Amniotic stem cell (primary cell): Measurements from ENCODE around the gene EPHA3.

Experiments
- DNase-seq: peaks from one replicate; lab custom pipeline; 2025; lab: John Stamatoyannopoulos, UW

EPHA3 gene

DNA sequence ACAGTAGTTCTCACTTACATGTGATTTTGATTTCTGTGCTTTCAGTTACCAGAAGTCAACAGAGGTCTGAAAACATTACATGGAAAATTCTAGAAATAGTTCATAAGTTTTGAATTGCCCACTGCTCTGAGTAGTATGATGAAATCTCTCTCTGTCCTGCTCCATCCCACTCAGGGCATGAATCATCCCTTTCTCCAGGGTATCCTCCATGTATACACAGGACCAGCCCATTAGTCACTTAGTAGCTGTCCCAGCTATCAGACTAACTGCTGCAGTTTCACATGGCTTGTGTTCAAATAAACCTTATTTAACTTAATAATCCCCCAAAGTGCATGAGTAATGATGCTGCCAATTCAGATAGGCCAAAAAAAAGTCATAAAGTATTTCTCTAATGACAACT is 38.6 kb downstream of the EPHA3 start:
- peak; percentile 87 for DNase-seq

DNA sequence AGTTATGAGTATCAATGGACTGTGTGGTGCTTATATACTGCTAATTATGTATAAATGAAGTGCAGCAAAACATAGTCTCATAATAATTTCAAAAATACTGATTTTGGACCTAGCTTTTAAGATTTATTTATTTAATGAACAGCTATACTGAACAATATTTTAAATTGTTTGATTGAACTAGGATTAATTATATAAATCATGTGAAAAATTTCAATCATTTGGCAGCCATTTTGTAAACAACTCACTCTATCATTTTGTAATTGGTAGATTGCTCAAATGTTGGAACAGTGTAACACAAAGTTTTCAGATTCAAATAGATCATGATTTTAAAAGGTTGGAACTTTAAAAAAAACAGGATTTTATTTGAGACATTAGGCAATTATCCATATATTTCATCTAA is 47.0 kb downstream of the EPHA3 start:
- no peak for DNase-seq

DNA sequence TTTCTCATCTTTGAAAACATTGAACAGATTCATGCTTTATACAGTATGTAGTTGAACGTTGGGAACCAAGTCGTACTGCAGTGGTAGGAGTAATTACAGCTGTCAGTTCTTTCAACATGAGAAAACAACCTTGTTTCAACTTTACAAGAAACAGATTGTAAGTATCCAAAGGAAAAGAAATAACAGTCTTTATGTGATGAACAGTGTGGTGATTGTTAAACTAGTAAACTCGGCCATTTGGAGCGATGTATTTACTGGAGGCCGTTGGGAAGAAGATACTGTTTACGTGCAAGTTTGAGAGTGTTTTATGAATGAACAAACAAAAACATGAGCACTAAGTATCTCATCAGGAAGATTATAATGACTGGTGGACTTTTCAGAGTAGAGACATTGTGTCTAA is 48.4 kb downstream of the EPHA3 start:
- no peak for DNase-seq

DNA sequence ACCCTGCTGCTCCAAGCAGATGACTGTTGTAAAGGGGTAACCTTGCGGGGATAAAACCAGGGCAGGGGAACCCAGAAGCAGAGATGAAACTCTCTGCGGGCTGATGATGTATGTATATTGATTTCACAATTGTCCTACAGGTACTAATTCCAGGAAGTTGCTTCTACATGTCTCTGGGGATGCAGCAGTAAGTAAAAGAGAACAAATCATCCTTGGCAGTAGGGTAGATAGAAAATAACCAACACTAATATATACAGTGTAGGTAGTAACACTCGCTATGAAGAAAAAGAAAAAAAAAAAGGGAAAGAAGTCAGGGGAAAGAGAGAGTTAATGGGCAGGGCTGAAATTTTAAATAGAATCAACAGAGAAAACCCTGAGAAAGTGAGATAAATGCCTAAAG is 50.2 kb downstream of the EPHA3 start:
- DNase-seq: no peak

DNA sequence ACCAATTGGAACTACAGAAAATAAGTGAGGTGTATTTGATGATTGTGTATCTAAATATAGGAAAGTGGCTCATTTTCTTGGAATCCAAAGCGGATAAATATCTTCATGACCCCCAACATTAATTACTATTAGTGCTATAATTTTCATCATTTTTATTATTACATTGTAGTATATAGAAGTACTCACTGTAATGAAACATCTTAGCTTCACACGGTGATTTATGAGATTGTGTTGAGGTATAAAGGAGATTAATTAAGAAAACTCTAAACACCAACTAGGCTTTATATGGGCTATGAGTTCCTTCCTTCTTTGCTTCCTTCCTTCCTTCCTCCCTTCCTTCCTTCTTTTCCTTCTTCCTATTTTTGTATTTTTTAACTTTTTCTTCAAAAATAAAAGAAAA is 52.2 kb downstream of the EPHA3 start:
- no peak for DNase-seq

DNA sequence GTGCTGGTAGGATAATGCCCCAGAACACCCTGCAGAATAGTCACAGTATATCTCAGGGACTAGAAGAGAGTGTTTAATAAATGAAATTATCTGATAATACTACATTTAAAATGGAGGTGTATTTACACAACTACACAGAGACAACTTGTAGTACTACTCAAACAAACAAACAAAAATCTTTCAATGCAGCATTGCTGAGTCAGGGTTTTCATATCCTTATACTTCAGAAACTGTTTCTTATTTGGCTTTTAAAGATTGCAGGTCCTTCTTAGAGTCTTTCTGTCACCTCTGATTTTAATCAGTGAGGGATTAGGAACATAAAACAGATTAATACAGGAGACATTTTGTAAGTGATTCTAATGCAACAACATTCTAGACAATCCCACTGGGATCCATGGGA is 57.4 kb downstream of the EPHA3 start:
- DNase-seq: no peak

DNA sequence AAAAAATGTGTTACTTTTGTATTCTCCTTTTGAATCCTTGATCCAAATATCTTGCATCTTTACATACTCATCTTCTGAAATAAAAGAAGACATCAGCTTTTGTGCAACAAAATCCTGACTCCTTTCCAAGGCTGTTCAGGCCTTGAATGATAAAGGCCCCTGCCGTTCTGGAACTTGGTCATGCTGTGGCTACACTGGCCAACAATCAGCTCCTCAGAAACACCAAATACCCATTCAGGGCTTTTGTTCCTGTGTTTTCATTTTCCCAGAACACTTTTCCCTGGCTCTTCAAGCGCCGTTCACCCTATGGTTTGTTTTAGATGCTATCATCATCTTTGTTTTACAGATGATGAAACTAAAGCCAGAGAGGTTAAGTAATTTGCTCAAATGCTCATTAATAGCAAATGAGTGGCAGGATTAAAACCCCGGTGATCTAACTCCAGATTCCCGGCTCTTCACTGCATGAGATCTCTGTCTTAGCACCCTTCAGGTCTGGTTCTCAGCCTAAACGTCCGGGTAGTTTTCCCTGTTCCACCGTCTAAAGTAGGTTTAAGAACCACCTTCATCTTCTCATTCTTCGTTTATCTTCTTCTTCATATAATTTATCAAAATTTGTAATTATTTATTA is 58.3 kb downstream of the EPHA3 start:
- DNase-seq: no peak

DNA sequence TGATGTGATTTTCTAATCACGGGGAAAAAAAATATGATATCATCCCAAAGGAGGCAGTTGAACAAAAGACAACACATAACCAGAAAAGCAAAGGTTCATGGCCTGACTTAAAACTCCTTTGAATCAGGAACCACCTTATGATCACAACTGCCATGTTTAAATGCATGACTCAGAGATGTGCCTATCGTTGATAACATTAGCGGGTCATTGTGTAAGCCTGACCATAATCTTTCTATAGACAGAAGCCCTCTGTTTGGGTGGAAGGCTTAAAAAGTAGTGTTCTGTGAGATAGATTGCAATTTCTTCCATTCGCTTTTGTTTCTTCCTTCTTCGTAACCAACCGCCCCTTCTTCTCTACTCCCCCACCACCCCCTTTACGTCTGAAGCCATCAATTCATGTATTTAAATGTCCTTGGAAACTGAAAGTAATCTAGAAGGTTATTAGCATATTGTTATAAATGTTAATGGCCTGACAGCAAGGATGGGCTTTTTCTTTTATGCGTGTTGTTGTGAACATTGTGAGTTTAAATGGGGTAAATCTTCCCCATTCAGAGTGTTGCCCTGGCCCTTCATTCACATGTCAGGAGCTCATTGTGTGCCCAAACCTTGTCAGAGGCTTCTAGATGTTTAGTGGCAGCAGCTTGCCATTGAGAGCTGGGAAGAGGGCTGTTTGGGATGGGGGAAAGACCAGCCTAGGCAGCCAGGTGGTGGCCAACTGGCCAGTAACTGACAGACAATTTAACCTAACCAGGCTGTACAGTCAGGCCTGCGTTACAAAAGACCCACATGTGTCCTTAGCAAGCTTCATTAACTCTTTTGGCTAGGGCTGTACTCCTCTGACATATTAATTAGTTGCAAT is 64.5 kb downstream of the EPHA3 start:
- no peak for DNase-seq

DNA sequence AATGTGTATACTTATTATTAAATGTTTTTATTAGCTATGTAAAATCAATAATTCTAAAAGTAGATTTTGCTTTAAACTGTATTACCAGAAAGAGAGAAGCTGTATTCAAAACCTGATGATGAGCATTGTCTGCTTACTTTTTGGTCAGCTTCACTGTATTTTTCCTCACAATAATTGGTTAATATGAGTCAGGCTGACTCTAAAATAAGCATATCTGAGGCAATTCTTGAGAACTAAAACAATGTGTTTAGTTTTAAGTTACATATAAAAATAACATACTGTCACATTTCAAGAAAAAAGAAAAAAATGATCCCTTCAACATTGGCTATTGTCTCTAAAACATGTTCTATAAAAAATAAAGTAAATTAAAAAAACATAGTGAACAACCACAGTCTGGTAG is 66.1 kb downstream of the EPHA3 start:
- no peak for DNase-seq

DNA sequence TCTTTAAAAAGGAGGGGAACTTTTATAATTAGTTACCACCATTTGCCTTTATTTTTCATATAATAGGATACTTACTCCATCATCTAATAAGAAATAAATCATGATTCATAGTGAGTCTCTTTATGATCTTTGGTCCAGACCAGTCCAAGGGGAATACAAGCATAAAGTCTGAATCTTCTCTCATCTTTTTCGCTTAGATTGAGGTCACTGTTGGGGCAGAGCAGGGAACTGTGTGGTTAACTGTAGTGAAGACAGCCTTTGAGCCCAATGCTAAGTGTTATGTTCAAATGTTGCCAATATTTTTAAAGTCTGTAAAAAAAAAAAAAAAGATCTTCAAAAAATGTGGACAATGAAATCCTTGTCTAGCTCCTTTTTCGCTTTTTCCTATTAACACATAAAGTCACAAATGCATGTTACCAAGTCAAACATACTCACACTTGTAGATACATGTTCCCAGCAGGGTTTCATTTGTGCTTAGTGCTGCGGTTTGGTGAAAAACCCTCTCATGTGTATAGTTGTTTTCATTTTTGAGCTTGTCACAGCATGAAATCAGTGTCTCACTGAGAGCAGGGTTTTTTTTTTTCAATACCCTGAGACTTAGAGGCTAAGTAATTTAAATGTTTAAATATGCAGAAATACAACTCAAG is 72.1 kb downstream of the EPHA3 start:
- no peak for DNase-seq

DNA sequence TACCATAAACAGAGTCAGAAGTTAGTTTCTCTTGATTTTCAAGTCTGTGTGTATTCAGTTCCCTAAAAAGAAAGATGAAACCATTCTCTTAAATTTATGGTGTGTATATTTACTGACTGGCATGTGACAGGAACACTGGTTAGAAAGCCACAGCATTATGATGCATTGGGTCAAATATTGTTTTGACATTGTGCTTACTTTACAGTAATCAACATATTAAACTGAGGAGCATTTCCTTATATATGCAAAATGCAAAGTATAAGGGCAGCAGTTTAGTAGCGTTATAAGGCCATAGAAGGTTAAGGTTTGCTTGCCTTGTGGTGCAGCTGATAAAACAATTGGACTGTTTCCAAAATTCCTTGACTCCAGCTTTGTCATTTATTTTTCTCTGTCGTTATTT is 72.9 kb downstream of the EPHA3 start:
- DNase-seq: no peak

DNA sequence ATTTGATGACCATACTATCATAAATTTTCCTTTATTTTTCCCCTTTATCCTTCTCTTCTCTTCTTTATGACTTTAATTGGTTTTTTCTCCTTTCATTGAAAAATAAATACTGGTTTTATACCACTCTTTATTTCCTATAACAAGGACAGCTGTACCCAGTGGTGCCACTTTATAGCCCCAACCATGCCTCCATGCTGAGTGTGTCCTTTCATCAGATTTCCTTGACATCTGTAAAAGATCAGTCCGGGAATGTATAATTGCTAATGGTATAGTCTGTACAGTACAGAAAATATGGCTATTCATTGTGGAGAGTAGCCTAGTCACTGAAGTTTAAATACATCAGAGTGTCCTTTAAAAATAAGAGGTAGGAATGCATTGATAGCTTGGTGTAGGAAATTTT is 74.6 kb downstream of the EPHA3 start:
- no peak for DNase-seq

DNA sequence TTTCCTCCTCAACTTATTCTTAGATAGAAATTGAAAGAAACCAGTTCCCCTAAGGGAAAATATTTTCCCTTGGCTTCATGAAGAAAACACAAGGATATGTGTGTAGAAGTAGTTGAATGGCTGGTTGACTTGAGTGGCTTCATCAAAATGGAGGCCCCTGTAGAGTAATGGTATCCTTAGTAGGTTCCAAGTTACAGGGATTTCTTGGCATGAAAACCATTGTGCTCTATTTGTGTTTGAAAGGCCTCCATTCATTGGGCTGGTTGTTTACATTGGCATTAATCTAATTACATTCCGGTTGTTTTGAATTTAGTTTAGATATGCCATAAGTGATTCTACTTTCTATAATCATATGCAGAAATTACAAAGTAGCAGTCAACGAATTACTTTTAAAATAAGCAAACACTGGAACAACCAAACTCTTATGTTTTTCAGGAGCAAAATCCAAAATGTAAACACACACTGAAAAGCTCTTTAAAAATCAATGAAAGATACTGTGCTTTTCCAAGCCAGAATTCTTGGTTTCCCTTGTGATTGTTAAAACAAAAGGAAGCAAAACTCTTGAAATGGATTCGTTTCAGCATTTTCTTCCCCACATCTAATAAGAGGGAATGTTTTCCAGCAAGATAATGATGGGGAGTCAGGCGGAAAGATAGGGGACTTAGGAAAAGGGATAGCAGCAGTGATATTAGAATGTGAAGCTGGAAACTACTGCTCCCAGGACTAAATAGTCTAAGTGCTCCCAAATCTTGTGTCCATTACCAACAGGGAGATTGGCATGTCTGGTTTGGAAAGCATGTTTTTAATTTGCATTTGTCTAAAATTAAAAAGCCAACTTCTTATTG is 77.0 kb downstream of the EPHA3 start:
- DNase-seq: no peak

DNA sequence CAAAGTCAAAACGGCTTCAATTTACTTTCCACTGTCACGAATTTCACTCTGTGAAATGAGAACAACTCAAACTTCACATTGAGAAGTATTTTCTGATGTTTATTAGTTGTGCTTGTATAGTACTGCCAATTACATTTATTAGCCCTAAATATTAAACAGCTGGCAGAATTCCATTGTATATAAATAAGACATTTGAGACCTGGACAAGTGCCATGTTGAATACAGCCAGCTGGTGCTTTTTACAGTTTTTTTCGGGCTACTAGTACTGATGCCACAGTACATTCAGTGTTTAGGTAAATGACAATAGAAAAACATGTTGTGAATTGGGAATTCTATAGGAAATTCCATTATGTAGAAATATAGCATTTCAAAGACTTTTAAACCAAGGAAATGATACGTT is 79.0 kb downstream of the EPHA3 start:
- DNase-seq: no peak

DNA sequence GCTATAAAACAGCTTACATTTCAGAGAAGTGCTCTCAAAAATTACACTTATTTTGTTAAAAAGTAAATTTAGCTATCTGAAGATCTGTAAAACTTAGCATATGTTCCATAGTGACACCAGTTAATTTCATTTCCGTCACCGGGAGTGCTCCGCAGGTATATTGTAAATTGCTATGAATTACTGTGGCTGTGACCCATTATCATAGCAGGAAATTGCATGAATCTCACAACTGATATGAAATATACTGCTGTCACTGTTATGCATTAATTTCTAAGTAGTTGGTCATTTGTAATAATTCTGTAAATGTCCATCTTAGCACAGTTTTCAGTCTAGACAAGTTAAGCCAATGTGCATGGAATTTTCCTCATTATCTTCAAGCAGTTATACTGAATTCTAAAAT is 91.2 kb downstream of the EPHA3 start:
- no peak for DNase-seq

DNA sequence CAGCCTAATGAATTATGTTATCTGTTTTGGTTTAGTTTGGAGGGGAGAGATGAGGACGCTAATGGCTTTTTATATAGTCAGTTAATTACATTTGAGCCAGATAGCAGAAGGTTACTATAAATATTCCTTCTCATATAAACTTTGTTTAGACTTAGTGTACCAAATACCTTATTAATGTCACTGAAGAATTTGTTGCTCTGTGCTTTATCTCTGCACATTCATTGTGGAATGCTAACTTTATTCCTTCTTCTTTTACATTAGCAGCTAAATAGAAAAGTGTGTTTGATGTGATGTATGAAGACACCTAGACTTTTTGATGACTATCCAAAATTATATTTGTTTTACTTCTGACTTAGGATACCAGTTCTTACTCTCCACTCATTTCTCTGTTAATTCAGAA is 105.2 kb downstream of the EPHA3 start:
- DNase-seq: no peak

DNA sequence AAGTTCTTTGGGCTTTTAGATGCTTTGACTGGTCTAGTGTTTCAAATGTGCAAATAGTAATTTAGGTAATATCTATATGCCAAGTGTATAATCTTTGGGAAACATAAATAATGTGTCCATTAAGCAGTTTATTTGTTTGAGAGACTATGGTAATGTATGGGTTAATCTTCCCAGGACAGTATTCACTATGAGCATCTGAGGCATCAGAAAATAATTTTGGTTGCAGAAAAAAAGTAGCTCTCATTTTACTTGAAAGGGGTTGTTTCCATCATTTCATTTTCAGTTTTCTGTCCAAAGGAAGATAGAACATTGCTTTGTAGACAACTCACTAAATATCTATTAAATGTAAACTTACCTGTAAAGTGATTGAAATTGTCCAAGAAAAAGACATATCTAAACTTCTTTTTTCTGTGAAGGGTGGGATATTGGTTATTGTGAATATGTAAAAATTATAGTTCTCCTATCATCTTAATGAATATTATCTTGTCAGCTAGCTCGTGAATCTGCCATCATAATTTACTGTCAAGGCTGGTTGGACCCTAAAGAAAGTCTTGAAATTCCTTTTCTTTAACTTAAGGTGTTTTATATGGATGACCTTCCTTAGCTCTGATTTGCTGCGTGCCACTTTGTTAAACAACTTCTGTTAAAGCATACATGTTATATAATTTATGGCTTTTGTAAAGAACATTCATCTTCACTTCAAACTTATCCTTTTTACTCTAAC is 108.8 kb downstream of the EPHA3 start:
- no peak for DNase-seq

DNA sequence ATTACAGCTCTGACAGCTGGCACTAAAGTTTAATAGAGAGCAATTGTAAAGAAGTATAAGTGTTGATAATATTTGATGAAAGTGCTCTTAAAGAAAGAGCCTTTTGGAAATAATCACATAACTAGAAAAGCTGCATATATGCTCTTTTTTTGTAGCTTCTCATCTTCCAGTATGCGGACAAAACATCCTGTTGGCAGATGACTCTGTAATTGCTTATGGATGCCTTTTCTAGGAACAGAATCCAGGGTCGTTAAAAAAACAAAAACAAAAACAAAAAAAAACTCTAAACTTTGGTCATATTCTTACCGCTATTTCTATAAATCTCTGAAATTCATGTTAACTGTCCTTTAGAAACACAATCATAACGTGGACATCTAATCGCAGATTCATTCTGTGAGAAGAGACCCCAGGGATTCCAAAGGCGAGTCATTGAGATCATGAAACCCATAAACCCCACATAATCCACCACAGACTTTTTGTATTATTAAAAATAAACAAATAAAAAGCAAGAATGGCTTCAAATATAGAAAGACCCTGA is 109.8 kb downstream of the EPHA3 start:
- no peak for DNase-seq

DNA sequence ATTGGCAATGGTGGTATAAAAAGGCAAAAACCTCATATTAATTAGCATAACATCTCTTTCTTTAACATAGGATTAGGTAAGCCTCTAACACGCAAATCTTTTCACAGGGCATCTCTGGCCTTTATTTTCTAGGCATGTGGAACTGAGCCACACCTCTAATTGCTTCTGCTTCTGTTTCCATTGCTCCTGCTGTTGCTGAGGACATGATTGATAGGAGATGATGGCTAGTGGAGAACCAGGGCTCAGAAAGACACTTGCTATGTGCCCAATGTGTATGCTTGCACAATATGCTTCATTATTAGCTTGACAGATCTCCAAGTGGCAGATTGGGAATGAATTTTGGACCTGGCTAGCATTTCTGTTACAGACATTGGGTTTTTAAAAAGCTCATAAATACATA is 114.5 kb downstream of the EPHA3 start:
- no peak for DNase-seq

DNA sequence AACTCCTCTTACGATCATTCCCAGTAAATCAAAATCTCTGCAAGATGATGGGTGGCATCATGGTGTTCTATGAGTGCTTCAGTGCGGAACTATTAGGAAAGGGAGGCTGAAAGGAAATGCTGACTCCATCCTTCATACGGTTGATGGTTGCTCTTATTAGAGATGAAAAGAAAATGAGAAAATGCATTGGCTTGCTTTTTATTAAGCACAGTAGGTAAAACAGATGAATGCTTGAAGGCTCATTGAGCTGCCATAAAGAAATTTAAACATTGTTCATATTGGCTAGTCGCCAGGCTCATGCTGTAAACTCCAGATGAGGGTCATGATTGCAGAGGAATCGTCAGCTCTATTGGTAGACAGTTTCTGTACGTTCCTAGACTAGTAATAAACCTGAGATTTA is 115.8 kb downstream of the EPHA3 start:
- DNase-seq: no peak

DNA sequence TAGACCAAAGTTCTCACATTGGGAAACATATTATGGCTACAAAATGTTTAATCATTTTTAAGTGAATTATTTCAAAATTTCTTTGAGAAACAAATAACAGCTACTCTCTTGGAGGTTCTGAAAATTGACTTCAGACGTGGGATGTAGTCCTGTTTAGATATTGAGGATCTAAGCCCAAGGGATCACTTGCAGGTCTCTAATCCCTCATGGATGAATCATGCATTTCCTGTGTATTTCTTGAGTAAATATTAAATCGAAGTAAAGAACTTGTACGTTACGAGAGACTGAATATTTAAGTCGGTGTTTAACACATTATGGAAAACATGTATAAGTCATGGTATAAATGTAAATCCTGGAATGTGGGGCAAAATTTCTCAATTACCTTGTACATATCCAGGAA is 119.8 kb downstream of the EPHA3 start:
- DNase-seq: no peak

DNA sequence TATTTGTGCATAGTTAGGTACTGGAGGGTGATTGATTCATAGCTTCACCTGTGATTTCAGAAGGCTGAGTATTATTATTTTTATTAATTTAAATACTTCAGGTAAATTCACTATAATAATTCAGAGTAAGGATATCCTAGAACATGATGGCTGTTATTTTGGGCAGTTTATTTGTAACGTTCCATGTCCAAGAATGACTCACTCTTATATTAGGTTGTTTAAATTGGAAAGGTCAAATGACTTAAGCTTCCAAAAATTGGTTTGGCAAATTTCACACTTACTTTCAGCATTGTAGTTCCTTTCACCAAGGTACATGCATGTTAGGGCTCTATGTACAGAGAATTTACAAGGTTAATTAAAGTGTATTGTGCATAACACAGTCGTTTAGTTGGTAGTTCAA is 120.2 kb downstream of the EPHA3 start:
- DNase-seq: no peak
